ENCODE data around the gene TENM4. TPM values are rescaled to one million over a fixed set of nuclear protein-coding genes. Genes with fewer than 3 reads are reported as not detected.

Gene TENM4
- polyA plus RNA-seq, 1 experiment = 5.5 TPM

DNA sequence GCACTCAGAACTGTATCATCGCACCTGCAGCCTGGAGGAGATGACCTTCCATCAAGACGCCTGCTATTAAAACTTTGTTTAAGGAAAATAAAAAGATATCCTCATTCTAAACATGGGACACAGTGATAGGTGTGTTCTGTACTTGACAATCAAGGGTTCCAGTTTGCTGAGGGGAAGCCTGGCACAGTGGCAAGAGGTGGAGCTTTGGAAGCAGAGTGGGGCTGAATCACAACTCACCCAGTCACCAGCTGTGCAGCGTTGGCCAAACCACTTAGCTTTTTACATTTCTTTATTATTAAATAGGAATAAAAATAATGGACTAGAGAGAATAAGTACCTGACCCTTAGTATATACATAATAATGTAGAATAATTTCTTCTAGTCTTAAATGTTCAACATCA is 220.7 kb downstream of the TENM4 start:
- no peak overlapping the region for H3K27ac ChIP-seq (ENCODE audit: low read depth, low read length)
- no peak for DNase-seq (ENCODE audit: low read depth, low spot score)
- ChIA-PET CTCF (interaction anchor here (0.6 kb wide), 1 partner anchor 635 kb away, joined by 3 read pairs; no protein-coding TSS in a partner anchor), POLR2A (interaction anchor here (1.5 kb wide), 1 partner anchor 17 kb away, joined by 3 read pairs; no protein-coding TSS in a partner anchor)
- no peaks in the 10 kb centered on the region for H3K27me3 ChIP-seq (ENCODE audit: control insufficient read depth, insufficient read depth, low read length)
- H3K4me3 ChIP-seq (ENCODE audit: low read depth, low read length) = no peak overlapping the region
- H3K9me3 ChIP-seq (ENCODE audit: control insufficient read depth, insufficient read depth, low read length) = no peaks in the 10 kb centered on the region
- TF ChIP-seq, protein P1, sequence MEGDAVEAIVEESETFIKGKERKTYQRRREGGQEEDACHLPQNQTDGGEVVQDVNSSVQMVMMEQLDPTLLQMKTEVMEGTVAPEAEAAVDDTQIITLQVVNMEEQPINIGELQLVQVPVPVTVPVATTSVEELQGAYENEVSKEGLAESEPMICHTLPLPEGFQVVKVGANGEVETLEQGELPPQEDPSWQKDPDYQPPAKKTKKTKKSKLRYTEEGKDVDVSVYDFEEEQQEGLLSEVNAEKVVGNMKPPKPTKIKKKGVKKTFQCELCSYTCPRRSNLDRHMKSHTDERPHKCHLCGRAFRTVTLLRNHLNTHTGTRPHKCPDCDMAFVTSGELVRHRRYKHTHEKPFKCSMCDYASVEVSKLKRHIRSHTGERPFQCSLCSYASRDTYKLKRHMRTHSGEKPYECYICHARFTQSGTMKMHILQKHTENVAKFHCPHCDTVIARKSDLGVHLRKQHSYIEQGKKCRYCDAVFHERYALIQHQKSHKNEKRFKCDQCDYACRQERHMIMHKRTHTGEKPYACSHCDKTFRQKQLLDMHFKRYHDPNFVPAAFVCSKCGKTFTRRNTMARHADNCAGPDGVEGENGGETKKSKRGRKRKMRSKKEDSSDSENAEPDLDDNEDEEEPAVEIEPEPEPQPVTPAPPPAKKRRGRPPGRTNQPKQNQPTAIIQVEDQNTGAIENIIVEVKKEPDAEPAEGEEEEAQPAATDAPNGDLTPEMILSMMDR (IDR thresholded peaks at IDR 0.05; ENCODE audit: low read depth, low read length) = no peak

DNA sequence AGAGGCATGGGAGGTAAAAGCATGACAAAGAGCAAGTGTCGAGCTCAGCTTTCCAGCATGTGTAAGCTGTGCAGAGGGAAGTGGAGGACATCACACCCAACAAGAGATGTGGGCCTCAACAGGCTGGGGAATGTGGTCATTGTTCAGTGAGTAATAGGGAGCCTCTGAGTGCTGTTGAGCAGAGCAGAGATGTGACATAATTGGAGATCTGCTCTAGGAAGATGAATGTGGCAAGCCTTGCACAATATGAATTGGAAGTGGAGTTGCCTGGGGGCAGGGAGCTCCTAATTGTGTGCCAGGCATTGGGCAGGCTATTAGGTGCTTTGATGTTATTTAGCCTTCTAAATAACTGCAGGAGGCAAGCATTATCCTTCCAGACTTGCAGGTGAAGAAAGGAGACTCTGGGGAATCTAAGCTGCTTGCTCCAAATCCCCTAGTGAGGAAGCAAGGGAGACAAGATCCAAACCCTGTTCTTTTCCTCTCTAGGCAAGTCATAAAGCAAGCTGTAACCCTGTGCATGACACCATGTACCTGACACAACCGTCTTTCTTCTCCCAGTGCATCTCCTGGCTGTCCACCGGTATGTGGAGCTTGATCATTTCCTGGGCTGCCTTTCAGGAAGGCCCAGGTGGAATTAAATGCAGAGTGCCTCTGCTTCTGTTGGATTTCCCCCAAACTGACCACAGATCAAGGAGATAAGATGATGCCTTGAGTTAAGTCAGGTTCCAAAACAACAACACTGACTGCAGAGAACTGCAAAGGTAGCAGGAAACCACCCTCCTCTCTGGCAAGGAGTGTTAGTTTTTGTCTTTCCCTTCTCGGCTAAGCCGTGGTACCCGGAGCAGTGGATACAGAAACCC is 221.4 kb downstream of the TENM4 start:
- CTCF ChIA-PET = no interaction called here
- POLR2A ChIA-PET = interaction anchor here (1.5 kb wide), 1 partner anchor 18 kb away, joined by 3 read pairs; no protein-coding TSS in a partner anchor
- TF ChIP-seq, protein P1 (IDR thresholded peaks at IDR 0.05; ENCODE audit: low read depth, low read length) = no peak
- no peak overlapping the region for H3K27ac ChIP-seq (ENCODE audit: low read depth, low read length)
- no peaks in the 10 kb centered on the region for H3K27me3 ChIP-seq (ENCODE audit: control insufficient read depth, insufficient read depth, low read length)
- DNase-seq (ENCODE audit: low read depth, low spot score) = no peak
- H3K4me3 ChIP-seq (ENCODE audit: low read depth, low read length) = no peak overlapping the region
- no peaks in the 10 kb centered on the region for H3K9me3 ChIP-seq (ENCODE audit: control insufficient read depth, insufficient read depth, low read length)

DNA sequence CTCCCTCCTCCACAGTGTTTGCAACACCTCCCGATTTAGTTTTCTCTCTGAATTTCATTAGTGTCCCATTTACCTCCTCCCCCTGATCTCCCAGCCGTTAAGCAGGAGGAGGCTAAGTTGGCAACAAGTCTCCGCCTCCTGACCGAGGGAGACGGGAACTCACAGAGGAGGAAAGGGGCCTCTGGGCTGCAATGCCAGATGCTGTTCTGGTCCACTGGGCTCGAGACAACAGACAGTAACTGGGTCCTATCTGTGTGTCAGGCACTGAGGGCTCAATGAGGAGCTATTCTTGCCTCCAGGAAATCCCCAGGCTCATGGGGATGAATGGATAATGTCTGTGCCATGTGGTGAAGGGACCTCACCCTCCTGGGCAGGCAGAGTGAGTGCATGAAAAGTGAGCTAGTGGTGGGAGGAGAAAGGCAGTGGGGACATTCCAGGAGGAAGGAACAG is 228.1 kb downstream of the TENM4 start:
- no peak overlapping the region for H3K27ac ChIP-seq (ENCODE audit: low read depth, low read length)
- POLR2A ChIA-PET = no interaction called here
- DNase-seq (ENCODE audit: low read depth, low spot score) = no peak
- TF ChIP-seq, protein P1 (IDR thresholded peaks at IDR 0.05; ENCODE audit: low read depth, low read length) = no peak
- no peak overlapping the region for H3K4me3 ChIP-seq (ENCODE audit: low read depth, low read length)
- H3K9me3 ChIP-seq (ENCODE audit: control insufficient read depth, insufficient read depth, low read length) = no peaks in the 10 kb centered on the region
- no peaks in the 10 kb centered on the region for H3K27me3 ChIP-seq (ENCODE audit: control insufficient read depth, insufficient read depth, low read length)
- CTCF ChIA-PET = no interaction called here

DNA sequence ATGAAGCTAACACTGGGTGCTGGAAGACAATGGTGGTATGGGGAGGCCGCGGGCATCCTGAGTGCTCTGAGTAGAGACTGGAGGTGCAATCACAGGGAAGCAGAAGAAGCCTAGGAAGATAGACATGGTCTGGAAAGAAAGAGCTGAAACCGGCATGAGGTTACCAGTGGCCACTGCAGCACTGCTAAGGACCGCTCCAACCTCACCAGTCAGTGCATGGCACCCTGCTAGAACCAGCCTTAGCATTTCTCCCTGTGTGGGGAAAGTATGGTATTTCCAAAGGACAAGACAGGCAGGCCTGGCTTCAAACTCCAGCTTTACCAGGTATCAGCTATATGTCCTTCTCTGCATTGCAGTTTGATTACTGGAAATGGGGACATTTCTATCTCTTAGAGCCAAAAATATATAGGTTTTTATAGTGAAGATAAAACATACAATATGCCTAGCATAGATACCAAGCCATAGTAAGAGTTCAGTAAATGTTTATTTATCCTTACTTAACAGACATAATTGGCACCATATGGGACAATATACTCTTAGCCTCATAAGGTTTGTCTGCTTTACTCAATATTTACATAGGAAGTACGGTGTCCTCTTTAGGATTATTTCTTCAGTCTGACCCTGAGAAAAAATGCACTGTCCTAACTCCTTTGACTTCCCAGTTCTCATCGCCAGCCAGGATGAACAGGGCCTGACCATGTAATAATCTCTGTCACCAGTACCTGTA is 231.1 kb downstream of the TENM4 start:
- H3K9me3 ChIP-seq (ENCODE audit: control insufficient read depth, insufficient read depth, low read length) = no peaks in the 10 kb centered on the region
- TF ChIP-seq, protein P1 (IDR thresholded peaks at IDR 0.05; ENCODE audit: low read depth, low read length) = no peak
- CTCF ChIA-PET = no interaction called here
- H3K27me3 ChIP-seq (ENCODE audit: control insufficient read depth, insufficient read depth, low read length) = no peaks in the 10 kb centered on the region
- H3K27ac ChIP-seq (ENCODE audit: low read depth, low read length) = no peak overlapping the region
- POLR2A ChIA-PET = interaction anchor here (0.6 kb wide), 1 partner anchor 42 kb away, joined by 3 read pairs; no protein-coding TSS in a partner anchor
- H3K4me3 ChIP-seq (ENCODE audit: low read depth, low read length) = no peak overlapping the region
- no peak for DNase-seq (ENCODE audit: low read depth, low spot score)
